Activated CD8-positive, alpha-beta memory T cell treated with anti-CD3 and anti-CD28 coated beads for 48 hours (primary cell): Measurements from ENCODE around the gene F12.

Source experiments
- DNase-seq, 3 experiments: peaks; one replicate each; pipeline ENCODE4 v3.0.0-alpha.2; 2020; ENCODE audit warnings: low read depth in 2 of 3, low spot score in 2 of 3

The F12 gene

GRCh38 chr5:177357459-177358351, 51.7 kb downstream of the F12 start, which contains the start of gene RGS14:
Gene RGS14, plus strand, starts transcription at chr5:177357924. Its CDS starts 101 bp downstream, at chr5:177358025.
- peak in 1 of 3 experiments; percentile 44 for DNase-seq

- DNase-seq, result no peak
Observed at GRCh38 chr5:177357146-177357458, 52.3 kb downstream of the F12 start.

- DNase-seq, result no peak
Observed at GRCh38 chr5:177356746-177357145, 52.6 kb downstream of the F12 start.

- no peak for DNase-seq
Observed at GRCh38 chr5:177355868-177356168, 53.5 kb downstream of the F12 start.

GRCh38 chr5:177355162-177355867, 54.0 kb downstream of the F12 start:
- DNase-seq, result no peak

- DNase-seq, result no peak
Observed at GRCh38 chr5:177354711-177355110, 54.7 kb downstream of the F12 start.

GRCh38 chr5:177354256-177354655, 55.1 kb downstream of the F12 start:
- no peak for DNase-seq

GRCh38 chr5:177353093-177353492, 56.3 kb downstream of the F12 start:
- no peak for DNase-seq
